GM18498 (cell line): ENCODE measurements around the gene GFM2.
"Not testable (repeated sequence)": the region's sequence is repeated elsewhere in the genome, so short reads cannot be mapped to it uniquely, and the experiment has no call there.

Experiments used
- ATAC-seq: cut with Tn5 transposase; IDR thresholded peaks from one replicate; pipeline ENCODE4 v1.9.1; 2021; ENCODE audit warnings: mild to moderate bottlenecking, moderate library complexity; ENCODE audit not compliant: unreplicated experiment

The GFM2 gene

GRCh38 chr5:74766849-74767578 lies at the start of gene GFM2, which contains the start of gene NSA2:
TSS of gene GFM2 (minus strand) at chr5:74767117. CDS start at chr5:74763742, 3,375 bp downstream.
TSS of gene NSA2 (plus strand) at chr5:74767249. CDS start at chr5:74767361, 112 bp downstream.
- peak; percentile 86 for ATAC-seq

- ATAC-seq = no peak
These were observed 44.0 kb upstream of the GFM2 start for GRCh38 chr5:74810915-74811314.

GRCh38 chr5:74801941-74802340 lies 35.0 kb upstream of the GFM2 start:
- no peak for ATAC-seq

GRCh38 chr5:74801197-74801596 lies 34.3 kb upstream of the GFM2 start:
- no peak for ATAC-seq

GRCh38 chr5:74798977-74799911 lies 32.3 kb upstream of the GFM2 start:
- no peak for ATAC-seq

GRCh38 chr5:74791669-74792068 lies 24.8 kb upstream of the GFM2 start:
- ATAC-seq = not testable (repeated sequence)

- ATAC-seq = no peak
These were observed 20.5 kb upstream of the GFM2 start for GRCh38 chr5:74787424-74787823.

- ATAC-seq = no peak
These were observed 19.9 kb upstream of the GFM2 start for GRCh38 chr5:74786851-74787250.

- no peak for ATAC-seq
These were observed 11.7 kb upstream of the GFM2 start for GRCh38 chr5:74778609-74779008.

GRCh38 chr5:74772359-74772758 lies 5.4 kb upstream of the GFM2 start:
- ATAC-seq = no peak

- peak; percentile 26 for ATAC-seq
These were observed 629 bp upstream of the GFM2 start for GRCh38 chr5:74767579-74767913.

GRCh38 chr5:74766418-74766848 lies 484 bp downstream of the GFM2 start:
- ATAC-seq = peak; percentile 46

- ATAC-seq = peak; percentile 0
These were observed 988 bp downstream of the GFM2 start for GRCh38 chr5:74765929-74766328.

- no peak for ATAC-seq
These were observed 1.7 kb downstream of the GFM2 start for GRCh38 chr5:74765201-74765600.

- no peak for ATAC-seq
These were observed 3.4 kb downstream of the GFM2 start for GRCh38 chr5:74763504-74763903.

- ATAC-seq = no peak
These were observed 4.3 kb downstream of the GFM2 start for GRCh38 chr5:74762599-74762998.

GRCh38 chr5:74761241-74761640 lies 5.7 kb downstream of the GFM2 start:
- no peak for ATAC-seq

GRCh38 chr5:74748742-74749141 lies 18.2 kb downstream of the GFM2 start:
- not testable (repeated sequence) for ATAC-seq

- no peak for ATAC-seq
These were observed 28.5 kb downstream of the GFM2 start for GRCh38 chr5:74738406-74738805.

GRCh38 chr5:74736759-74737158 lies 30.2 kb downstream of the GFM2 start:
- no peak for ATAC-seq

- no peak for ATAC-seq
These were observed 41.6 kb downstream of the GFM2 start for GRCh38 chr5:74725331-74725730.

- ATAC-seq = no peak
These were observed 44.6 kb downstream of the GFM2 start for GRCh38 chr5:74722271-74722670.
